Heart left ventricle (tissue), 16 donors: ENCODE measurements around the gene NUP133. TPM values are rescaled to one million over a fixed set of nuclear protein-coding genes. Genes with fewer than 3 reads are reported as not detected.
A peak's percentile ranks its signal among the peaks of the same experiment; 100 is the strongest.
"Not testable (repeated sequence)": the region's sequence is repeated elsewhere in the genome, so short reads cannot be mapped to it uniquely, and the experiment has no call there.

Experiments used
- ATAC-seq, 4 donors: fragments of 200-7000 bp; cut with Tn5 transposase; one replicate each; pipeline ENCODE4 v1.9.1; 2020 to 2022; ENCODE audit warnings: moderate library complexity in 4 of 4, mild to moderate bottlenecking in 3 of 4, moderate number of reproducible peaks in 1 of 4
- DNase-seq, 5 donors: peaks; one replicate each; pipeline ENCODE4 v3.0.0-alpha.2; 2020
- H3K27ac ChIP-seq, 12 donors: fragments of 200-600 bp; sonication (generic) in 4 of 12; one replicate each; pipeline versions ENCODE4 v1.5.0 to v1.8.0; 2016 to 2022; ENCODE audit warnings: mild to moderate bottlenecking in 2 of 12
- H3K27me3 ChIP-seq, 9 donors: fragments of 200-600 bp; sonication (generic) in 2 of 9; one replicate each; pipeline versions ENCODE4 v1.5.1 to v1.8.0; 2016 to 2022; ENCODE audit warnings: mild to moderate bottlenecking in 3 of 9
- H3K36me3 ChIP-seq, 9 donors: fragments of 200-600 bp; sonication (generic) in 2 of 9; one replicate each; pipeline versions ENCODE4 v1.5.0 to v1.8.0; 2018 to 2022; ENCODE audit warnings: mild to moderate bottlenecking in 2 of 9
- H3K4me1 ChIP-seq, 12 donors: fragments of 200-600 bp; sonication (generic) in 4 of 12; one replicate each; pipeline versions ENCODE4 v1.5.0 to v1.8.0; 2016 to 2022; ENCODE audit warnings: mild to moderate bottlenecking in 3 of 12
- H3K4me3 ChIP-seq, 12 donors: fragments of 200-600 bp; sonication (generic) in 4 of 12; one replicate each; pipeline versions ENCODE4 v1.5.0 to v1.8.0; 2017 to 2022; ENCODE audit warnings: mild to moderate bottlenecking in 9 of 12, moderate library complexity in 4 of 12
- H3K9me3 ChIP-seq, 12 donors: fragments of 200-600 bp; sonication (generic) in 4 of 12; one replicate each; pipeline versions ENCODE4 v1.5.0 to v1.8.0; 2016 to 2022; ENCODE audit warnings: mild to moderate bottlenecking in 1 of 12
- POLR2A ChIP-seq, 2 donors: fragments of 450-650 bp; IDR thresholded peaks; one replicate each; pipeline ENCODE4 v1.6.1; 2017; ENCODE audit warnings: antibody characterized with exemption in 2 of 2, mild to moderate bottlenecking in 2 of 2, moderate library complexity in 2 of 2
- WGBS, 4 donors: extraction: QIAGEN DNeasy Blood & Tissue Kit in 2 of 4; methylation state at CpG; one replicate each; pipeline versions ENCODE4 v1.1.5 to v1.1.7; 2013 to 2018; 5-methylcytosine and 5-hydroxymethylcytosine counted together
- intact Hi-C, 10 donors: fragments of 100-400 bp; cut with DNase I; formaldehyde crosslinking; loops; one replicate each; pipeline versions ENCODE4 v1.11.1 to v1.14.2; 2022
- polyA plus RNA-seq, 2 donors: library from polyadenylated mRNA; stranded (reverse); fragments of 200-250 nt; gene quantifications; one replicate each; pipeline ENCODE4 v1.2.3, GENCODE V29; 2013
- total RNA-seq, 9 donors: library from RNA; depleted of rRNA in 2 of 9; stranded (reverse); fragments of >200 nt in 2 of 9; fragmentation: NEBNext Ultra II Directional in 3 of 9; extraction: Animal tissue kit (Norgen Biotek cat#: 25700) in 3 of 9; gene quantifications; one replicate each; pipeline versions ENCODE4 v1.1.0 to v1.2.4, GENCODE V29; 2016 to 2023
- TF ChIP-seq, protein P1 (sequence below), 12 donors: fragments of 200-600 bp; sonication (generic) in 4 of 12; IDR thresholded peaks; one replicate each; pipeline versions ENCODE4 v1.5.0 to v1.8.0; 2018 to 2022; ENCODE audit warnings: antibody characterized with exemption in 12 of 12, mild to moderate bottlenecking in 5 of 12
- donor health status: ischemic (EF 13 %, LVEDD 7.1; RV severe dilation, severe dysfunction).
- donor health status: healthy with polysubstance abuse.
- donor health status: DM: no; HTN: yes; CAD: no.
- donor health status: DM: no; HTN: no; CAD: no.
- donor health status: ischemic (EF 25% LVEDD 6.9; RV normal size, moderate dysfunction).
- donor health status: ischemic (EF 25% LVEDD 5.7; RV mildly dilated, moderate dysfunction).
- donor health status: healthy.
- donor health status: DM: yes; HTN: yes; CAD: no.
- donor health status: ischemic (EF 35%, LVEDD 5.7; RV mildly dilated, moderate dysfunction).
- donor health status: nonischemic (EF 11% LVEDD 7.7; RV severe dilation, severe dysfunction).
- donor health status: DM: yes; HTN: yes; CAD: no.
- donor health status: PGD.
- donor health status: ischemic (EF 29% LVEDD 5.4; RV normal size, mild dysfunction).
- donor health status: nonischemic (EF 23%, LVEDD 6.1; RV moderate dilation, normal function).

Gene NUP133
- total and polyA plus RNA-seq, 11 donors: 8.0 to 37.3 (median 28.6) TPM

DNA sequence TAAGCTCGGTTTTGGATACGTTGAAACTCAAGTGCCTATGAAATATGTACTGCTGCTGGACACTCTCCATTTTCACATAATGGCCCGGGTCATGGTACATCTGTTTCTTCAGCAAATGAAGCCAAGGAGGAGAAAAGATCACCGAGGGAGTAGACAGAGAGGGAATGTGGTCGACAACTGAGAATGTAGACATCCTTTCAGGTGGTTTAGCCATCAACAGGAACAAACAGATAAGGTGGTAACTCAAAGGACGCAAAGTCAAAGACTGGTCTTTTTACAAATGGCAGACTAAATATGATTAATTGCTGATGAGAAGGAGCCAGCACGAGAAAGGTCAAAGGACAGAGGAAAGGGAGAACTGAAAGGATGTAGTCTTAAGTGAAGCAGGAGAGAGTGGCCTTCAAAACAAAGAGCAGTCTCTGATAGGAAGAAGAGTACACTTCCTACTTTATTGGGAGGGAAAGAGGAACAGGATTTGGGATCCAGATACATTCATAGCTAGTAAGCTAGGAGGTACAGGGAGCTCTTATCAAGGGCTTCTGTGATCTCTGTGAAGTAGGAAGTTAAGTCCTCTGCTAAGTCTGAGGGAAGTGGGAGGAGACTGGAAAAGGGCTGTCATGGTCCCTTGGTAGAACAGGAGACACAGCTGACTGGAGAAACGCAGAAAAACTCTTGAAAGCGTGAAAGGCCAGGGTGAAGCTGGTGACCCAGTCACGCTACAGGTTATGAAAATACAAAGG, 28.3 kb downstream of the NUP133 start:
- ATAC-seq: peak in 1 of 4 donors; percentile 51
- no peak overlapping the region for H3K4me3 ChIP-seq
- no peak overlapping the region for H3K27ac ChIP-seq
- H3K27me3 ChIP-seq: no peaks in the 10 kb centered on the region
- H3K4me1 ChIP-seq: peaks cover 0 to 18% (median 0%) of the 10 kb centered on the region in 12 donors
- peaks cover 0 to 97% (median 79%) of the 10 kb centered on the region in 9 donors for H3K36me3 ChIP-seq
- intact Hi-C loops: loop anchor here in 6 of 10 donors (2.0 to 10.0 kb wide), 5 partner anchors 108 to 223 kb away; no protein-coding TSS in a partner anchor
- TF ChIP-seq, protein P1, sequence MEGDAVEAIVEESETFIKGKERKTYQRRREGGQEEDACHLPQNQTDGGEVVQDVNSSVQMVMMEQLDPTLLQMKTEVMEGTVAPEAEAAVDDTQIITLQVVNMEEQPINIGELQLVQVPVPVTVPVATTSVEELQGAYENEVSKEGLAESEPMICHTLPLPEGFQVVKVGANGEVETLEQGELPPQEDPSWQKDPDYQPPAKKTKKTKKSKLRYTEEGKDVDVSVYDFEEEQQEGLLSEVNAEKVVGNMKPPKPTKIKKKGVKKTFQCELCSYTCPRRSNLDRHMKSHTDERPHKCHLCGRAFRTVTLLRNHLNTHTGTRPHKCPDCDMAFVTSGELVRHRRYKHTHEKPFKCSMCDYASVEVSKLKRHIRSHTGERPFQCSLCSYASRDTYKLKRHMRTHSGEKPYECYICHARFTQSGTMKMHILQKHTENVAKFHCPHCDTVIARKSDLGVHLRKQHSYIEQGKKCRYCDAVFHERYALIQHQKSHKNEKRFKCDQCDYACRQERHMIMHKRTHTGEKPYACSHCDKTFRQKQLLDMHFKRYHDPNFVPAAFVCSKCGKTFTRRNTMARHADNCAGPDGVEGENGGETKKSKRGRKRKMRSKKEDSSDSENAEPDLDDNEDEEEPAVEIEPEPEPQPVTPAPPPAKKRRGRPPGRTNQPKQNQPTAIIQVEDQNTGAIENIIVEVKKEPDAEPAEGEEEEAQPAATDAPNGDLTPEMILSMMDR (IDR thresholded peaks at IDR 0.05): no peak
- TF ChIP-seq POLR2A (IDR thresholded peaks at IDR 0.05): no peak
- 70 to 74% (median 72%) methylated on average over 10 of the region's 10 CpGs for WGBS, 4 donors
- no peak for DNase-seq
- H3K9me3 ChIP-seq: no peaks in the 10 kb centered on the region

DNA sequence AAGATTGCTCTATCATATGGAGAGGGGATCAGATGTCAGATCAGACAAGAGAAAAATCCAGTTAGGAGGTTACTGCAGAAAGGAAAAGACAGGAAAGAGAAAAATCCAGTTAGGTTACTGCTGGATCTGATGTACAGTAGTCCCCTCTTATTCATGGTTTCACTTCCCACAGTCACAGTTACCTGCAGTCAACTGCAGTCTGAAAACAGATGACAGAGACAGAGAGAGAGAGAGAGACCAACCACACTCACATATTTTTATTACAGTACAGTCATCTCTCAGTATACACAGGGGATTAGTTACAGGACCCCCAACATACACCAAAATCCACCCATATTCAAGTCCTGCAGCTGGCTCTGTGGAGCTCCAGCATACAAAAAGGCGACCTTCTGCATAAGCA, 29.3 kb downstream of the NUP133 start:
- WGBS, 4 donors: 94 to 100% (median 98%) methylated on average over 1 of the region's 1 CpG
- TF ChIP-seq, protein P1 (IDR thresholded peaks at IDR 0.05): no peak
- TF ChIP-seq POLR2A (IDR thresholded peaks at IDR 0.05): no peak
- intact Hi-C loops: no loop called here
- H3K4me1 ChIP-seq: peaks cover 0 to 18% (median 0%) of the 10 kb centered on the region in 12 donors
- ATAC-seq (no peak), DNase-seq (no peak)
- H3K27ac ChIP-seq: no peak overlapping the region
- H3K4me3 ChIP-seq: no peak overlapping the region
- peaks cover 0 to 97% (median 79%) of the 10 kb centered on the region in 9 donors for H3K36me3 ChIP-seq
- no peaks in the 10 kb centered on the region for H3K27me3 ChIP-seq
- H3K9me3 ChIP-seq: no peaks in the 10 kb centered on the region

DNA sequence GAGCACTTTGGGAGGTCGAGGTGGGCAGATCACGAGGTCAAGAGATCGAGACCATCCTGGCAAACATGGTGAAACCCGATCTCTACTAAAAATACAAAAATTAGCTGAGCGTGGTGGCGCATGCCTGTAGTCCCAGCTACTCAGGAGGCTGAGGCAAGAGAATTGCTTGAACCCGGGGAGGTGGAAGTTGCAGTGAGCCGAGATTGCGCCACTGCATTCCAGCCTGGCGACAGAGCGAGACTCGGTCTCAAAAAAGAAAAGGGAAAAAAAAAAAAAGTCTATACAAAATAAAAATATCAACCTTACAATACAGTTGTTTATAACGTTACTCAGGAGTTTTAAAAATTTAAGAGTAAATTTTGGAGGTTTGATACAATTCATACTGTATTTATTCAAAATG, 32.3 kb downstream of the NUP133 start:
- H3K27me3 ChIP-seq, H3K4me1 ChIP-seq, ATAC-seq, H3K9me3 ChIP-seq, intact Hi-C loops, H3K27ac ChIP-seq, DNase-seq, H3K4me3 ChIP-seq: not testable (repeated sequence)
- H3K36me3 ChIP-seq: peaks cover 0 to 97% (median 80%) of the 10 kb centered on the region in 9 donors
- 94 to 97% (median 95%) methylated on average over 13 of the region's 13 CpGs for WGBS, 4 donors

DNA sequence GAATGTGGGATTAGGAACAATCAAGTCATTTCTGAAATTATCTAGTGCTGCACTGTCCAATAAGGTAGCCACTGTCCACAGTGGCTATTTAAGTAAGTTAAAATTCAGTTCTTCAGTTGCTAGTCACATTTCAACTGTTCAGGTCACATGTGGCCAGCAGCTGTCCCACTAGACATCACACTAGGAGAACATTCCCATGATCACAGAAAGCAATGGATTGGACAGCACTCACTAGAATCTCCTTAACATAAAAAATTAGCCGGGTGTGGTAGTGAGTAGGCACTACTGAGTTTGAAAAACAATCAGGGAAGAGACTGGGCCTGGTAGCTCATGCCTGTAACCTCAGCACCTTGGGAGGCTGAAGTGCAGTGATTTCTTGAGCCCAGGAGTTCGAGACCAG, 33.6 kb downstream of the NUP133 start:
- peaks cover 0 to 5% (median 0%) of the 10 kb centered on the region in 12 donors for H3K4me1 ChIP-seq
- H3K36me3 ChIP-seq: peaks cover 0 to 97% (median 92%) of the 10 kb centered on the region in 9 donors
- DNase-seq (no peak), ATAC-seq (no peak)
- intact Hi-C loops: no loop called here
- no peak for TF ChIP-seq POLR2A (IDR thresholded peaks at IDR 0.05)
- TF ChIP-seq, protein P1 (IDR thresholded peaks at IDR 0.05): no peak
- H3K4me3 ChIP-seq: no peak overlapping the region
- no peaks in the 10 kb centered on the region for H3K27me3 ChIP-seq
- H3K27ac ChIP-seq: no peak overlapping the region
- no peaks in the 10 kb centered on the region for H3K9me3 ChIP-seq
- WGBS, 4 donors: 89 to 97% (median 95%) methylated on average over 2 of the region's 2 CpGs
